ENCODE measurements around the gene PKNOX2. TPM values are rescaled to one million over a fixed set of nuclear protein-coding genes. Genes with fewer than 3 reads are reported as not detected.

Gene PKNOX2
- total RNA-seq, 4 donors from 2014 or later = 0.40 to 5.9 (median 1.1) TPM; not detected in 1

DNA sequence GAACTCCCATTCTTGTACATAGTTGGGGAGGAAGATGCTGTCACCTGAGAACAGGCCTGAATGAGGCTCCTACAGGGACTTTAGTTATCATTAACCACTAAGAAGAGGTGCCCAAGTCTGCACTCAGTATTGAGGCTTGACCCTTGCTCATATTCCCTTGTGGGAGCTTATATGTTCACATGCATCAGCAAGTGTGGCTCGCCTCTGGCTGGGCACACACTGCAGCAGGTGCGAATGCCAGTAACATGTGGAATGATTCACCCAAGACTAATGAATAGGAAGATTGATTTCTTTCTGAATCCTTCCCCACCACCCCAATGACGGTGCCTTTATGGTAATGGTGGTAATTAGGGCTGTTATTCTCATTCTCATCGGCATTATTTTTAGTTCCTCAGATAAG is 204.2 kb downstream of the PKNOX2 start:
- whole genome bisulfite sequencing, 2 donors = 51 to 86% methylated on average over 3 to 4 of the region's 4 CpGs
- no peaks in the 10 kb centered on the region for H3K36me3 ChIP-seq
- intact Hi-C loops (cut with DNase I) = no loop called here
- no peaks in the 10 kb centered on the region for H3K9me3 ChIP-seq
- TF ChIP-seq, protein P1, sequence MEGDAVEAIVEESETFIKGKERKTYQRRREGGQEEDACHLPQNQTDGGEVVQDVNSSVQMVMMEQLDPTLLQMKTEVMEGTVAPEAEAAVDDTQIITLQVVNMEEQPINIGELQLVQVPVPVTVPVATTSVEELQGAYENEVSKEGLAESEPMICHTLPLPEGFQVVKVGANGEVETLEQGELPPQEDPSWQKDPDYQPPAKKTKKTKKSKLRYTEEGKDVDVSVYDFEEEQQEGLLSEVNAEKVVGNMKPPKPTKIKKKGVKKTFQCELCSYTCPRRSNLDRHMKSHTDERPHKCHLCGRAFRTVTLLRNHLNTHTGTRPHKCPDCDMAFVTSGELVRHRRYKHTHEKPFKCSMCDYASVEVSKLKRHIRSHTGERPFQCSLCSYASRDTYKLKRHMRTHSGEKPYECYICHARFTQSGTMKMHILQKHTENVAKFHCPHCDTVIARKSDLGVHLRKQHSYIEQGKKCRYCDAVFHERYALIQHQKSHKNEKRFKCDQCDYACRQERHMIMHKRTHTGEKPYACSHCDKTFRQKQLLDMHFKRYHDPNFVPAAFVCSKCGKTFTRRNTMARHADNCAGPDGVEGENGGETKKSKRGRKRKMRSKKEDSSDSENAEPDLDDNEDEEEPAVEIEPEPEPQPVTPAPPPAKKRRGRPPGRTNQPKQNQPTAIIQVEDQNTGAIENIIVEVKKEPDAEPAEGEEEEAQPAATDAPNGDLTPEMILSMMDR (IDR thresholded peaks at IDR 0.05) = no peak
- TF ChIP-seq POLR2A (IDR thresholded peaks at IDR 0.05) = no peak
- DNase-seq = no peak
- H3K4me1 ChIP-seq = no peaks in the 10 kb centered on the region
- no peak overlapping the region for H3K4me3 ChIP-seq
- H3K27ac ChIP-seq = no peak overlapping the region
- H3K27me3 ChIP-seq = peaks cover 0 to 9% (median 0%) of the 10 kb centered on the region in 4 donors

DNA sequence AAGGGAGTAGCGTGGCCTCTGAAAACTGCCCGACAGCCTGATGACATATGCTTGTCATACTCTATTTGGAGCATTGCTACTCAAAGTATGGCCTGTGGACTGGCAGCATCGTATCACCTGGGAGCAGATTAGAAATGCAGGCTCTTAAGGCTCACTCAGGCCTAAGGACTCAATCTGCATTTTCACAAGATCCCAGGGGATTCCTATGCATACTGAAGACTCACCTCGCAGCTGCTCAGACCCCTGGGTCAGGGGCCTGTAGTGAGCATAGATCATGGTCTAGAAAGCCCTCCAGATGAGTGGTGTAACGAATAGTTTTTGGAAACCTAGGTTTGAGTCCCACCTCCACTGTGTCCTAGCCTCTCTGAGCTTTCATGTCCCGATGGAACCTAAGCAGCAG is 205.3 kb downstream of the PKNOX2 start:
- intact Hi-C loops (cut with DNase I) = no loop called here
- Histone ChIP-seq H3K4me1 (no peaks in the 10 kb centered on the region), H3K36me3 (no peaks in the 10 kb centered on the region), H3K27ac (no peak overlapping the region), H3K4me3 (no peak overlapping the region), H3K27me3 (peaks cover 0 to 9% (median 0%) of the 10 kb centered on the region in 4 donors), H3K9me3 (no peaks in the 10 kb centered on the region)
- no peak for DNase-seq
- WGBS, 2 donors = 79 to 86% methylated on average over 4 to 6 of the region's 6 CpGs
- TF ChIP-seq, protein P1 (IDR thresholded peaks at IDR 0.05) = no peak
- TF ChIP-seq POLR2A (IDR thresholded peaks at IDR 0.05) = no peak

DNA sequence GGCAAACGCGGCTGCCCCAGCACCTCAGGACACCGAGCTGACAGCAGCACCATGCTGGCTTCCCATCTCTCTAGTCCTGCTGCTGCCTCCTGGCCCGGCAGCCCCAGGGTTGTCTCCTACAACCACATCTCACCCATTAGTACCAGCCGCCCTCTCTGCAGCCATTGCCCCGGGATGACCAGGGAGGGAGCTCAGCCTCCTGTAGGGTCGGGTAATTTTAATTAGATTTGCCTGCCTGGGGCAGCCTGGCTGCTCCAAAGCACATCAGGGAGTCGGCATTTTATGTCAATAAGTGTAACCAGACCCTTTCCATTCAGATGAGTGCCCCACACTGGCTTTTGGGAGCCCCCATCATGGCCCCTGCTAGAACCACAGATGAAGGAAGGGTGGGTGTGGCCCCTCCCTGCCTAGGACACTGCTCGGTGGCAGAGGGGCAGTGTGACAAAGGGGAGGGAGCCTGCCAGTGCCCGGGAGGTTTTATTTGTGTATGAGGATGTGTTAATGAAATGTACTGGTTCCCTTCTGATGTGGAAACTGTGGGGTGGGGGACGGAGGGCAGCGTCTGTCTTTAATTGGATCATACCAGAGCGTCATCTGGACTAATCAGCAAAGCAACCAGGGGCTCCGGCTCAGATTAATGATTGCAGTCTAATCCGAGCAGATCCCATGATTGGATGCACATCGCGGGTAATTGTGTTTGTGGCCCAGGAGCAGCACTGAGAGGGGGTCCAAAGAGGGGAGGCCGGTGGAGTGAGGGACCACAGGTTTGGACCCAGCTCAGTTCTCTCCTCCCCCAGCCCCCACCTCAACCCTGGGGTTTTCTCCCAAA is 206.2 kb downstream of the PKNOX2 start:
- H3K4me1 ChIP-seq = peaks cover 0 to 2% (median 0%) of the 10 kb centered on the region in 3 donors
- intact Hi-C loops (cut with DNase I) = no loop called here
- no peak for DNase-seq
- H3K27ac ChIP-seq = no peak overlapping the region
- H3K4me3 ChIP-seq = no peak overlapping the region
- TF ChIP-seq, protein P1 (IDR thresholded peaks at IDR 0.05) = no peak
- TF ChIP-seq POLR2A (IDR thresholded peaks at IDR 0.05) = no peak
- H3K9me3 ChIP-seq = no peaks in the 10 kb centered on the region
- WGBS, 2 donors = 66 to 70% methylated on average over 11 to 15 of the region's 18 CpGs
- H3K27me3 ChIP-seq = peaks cover 0 to 9% (median 0%) of the 10 kb centered on the region in 4 donors
- no peaks in the 10 kb centered on the region for H3K36me3 ChIP-seq

DNA sequence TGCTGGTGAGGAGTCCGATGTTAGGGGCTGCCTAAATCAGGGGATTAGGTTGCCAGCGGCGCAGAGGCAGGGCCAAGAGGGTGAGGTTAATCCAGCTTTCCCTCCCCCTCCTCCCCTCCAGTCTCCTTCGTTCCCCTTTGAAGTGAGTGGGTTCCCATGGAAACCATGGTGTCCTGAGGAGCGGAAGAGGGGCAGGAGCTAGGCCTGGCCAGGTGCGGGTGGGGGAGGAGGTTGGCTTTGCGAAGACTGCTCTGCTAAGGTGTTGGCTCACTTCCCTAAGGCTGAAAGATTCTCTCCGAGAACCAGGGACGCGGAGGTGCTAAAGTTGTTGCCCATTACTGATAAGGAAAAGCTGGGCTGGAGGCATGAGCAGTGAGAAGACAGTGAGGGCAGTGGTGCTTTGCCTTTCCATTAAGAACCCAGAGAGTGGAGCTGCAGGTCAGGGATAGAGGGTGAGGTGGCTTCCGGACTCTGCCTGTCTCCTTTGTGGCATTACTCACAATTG is 206.9 kb downstream of the PKNOX2 start:
- no peak for TF ChIP-seq POLR2A (IDR thresholded peaks at IDR 0.05)
- TF ChIP-seq, protein P1 (IDR thresholded peaks at IDR 0.05) = no peak
- Histone ChIP-seq H3K27ac (no peak overlapping the region), H3K9me3 (no peaks in the 10 kb centered on the region), H3K36me3 (no peaks in the 10 kb centered on the region), H3K27me3 (peaks cover 0 to 9% (median 0%) of the 10 kb centered on the region in 4 donors), H3K4me3 (no peak overlapping the region), H3K4me1 (peaks cover 0 to 9% (median 7%) of the 10 kb centered on the region in 3 donors)
- intact Hi-C loops (cut with DNase I) = no loop called here
- 53 to 61% methylated on average over 2 to 7 of the region's 11 CpGs for WGBS, 2 donors
- DNase-seq = no peak

DNA sequence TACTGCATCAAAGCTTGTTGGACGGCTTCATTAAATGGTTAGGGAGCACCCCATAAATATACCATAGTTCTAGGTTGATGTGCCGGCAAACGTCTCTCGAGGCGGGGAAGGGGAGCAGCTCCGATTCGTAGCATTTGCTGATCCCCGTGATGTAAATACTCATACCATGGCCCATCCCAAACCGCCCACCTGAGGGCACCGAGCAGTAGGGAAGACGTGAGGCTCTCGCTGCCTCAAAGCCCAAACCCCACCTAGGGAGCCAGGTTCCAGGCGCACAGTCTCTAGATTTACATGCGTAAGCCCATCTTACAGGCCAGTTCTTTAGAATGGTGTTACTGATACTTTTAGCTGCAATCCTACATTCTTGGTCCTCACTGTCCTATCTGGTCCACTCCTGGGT is 207.5 kb downstream of the PKNOX2 start:
- intact Hi-C loops (cut with DNase I) = no loop called here
- H3K27ac ChIP-seq = no peak overlapping the region

More for the DNA sequence above, 207.5 kb downstream of the PKNOX2 start:
- Histone ChIP-seq H3K4me1 (peaks cover 0 to 11% (median 9%) of the 10 kb centered on the region in 3 donors), H3K36me3 (no peaks in the 10 kb centered on the region), H3K4me3 (no peak overlapping the region), H3K27me3 (peaks cover 0 to 9% (median 0%) of the 10 kb centered on the region in 4 donors), H3K9me3 (no peaks in the 10 kb centered on the region)
- TF ChIP-seq, protein P1 (IDR thresholded peaks at IDR 0.05) = no peak
- no peak for TF ChIP-seq POLR2A (IDR thresholded peaks at IDR 0.05)
- no peak for DNase-seq
- WGBS, 2 donors = 77 to 86% methylated on average over 8 to 14 of the region's 14 CpGs

Measured in esophagus squamous epithelium (tissue), 5 donors.